ENCODE results near the gene SELPLG.
A peak's percentile ranks its signal among the peaks of the same experiment; 100 is the strongest.

SELPLG gene

GRCh38 chr12:108646600-108647579 lies 13.2 kb upstream of the SELPLG start:
- no peak for DNase-seq (ENCODE audit: insufficient read length, low spot score)
- no peak for TF ChIP-seq TAF1 (IDR thresholded peaks at IDR 0.05; ENCODE audit: low read depth, low read length)
- TF ChIP-seq POU2F2 (IDR thresholded peaks at IDR 0.05; ENCODE audit: low read depth, low read length) = no peak
- TF ChIP-seq SPI1 (IDR thresholded peaks at IDR 0.05; ENCODE audit: low read depth, low read length) = no peak
- TF ChIP-seq POLR2AphosphoS5 (IDR thresholded peaks at IDR 0.05; ENCODE audit: low read depth, low read length) = no peak
- TF ChIP-seq PAX5 (IDR thresholded peaks at IDR 0.05; ENCODE audit: insufficient read depth, low read length, severe bottlenecking) = no peak
- no peak for TF ChIP-seq POLR2A (IDR thresholded peaks at IDR 0.05; ENCODE audit: low read depth, low read length)
- FAIRE-seq = no peak

GRCh38 chr12:108645686-108646599 lies 12.2 kb upstream of the SELPLG start:
- FAIRE-seq (no peak), DNase-seq (ENCODE audit: insufficient read length, low spot score) (no peak)

GRCh38 chr12:108644811-108645120 lies 11.1 kb upstream of the SELPLG start:
- no peak for FAIRE-seq
- TF ChIP-seq POLR2A (IDR thresholded peaks at IDR 0.05; ENCODE audit: low read depth, low read length) (no peak), SPI1 (IDR thresholded peaks at IDR 0.05; ENCODE audit: low read depth, low read length) (no peak), POLR2AphosphoS5 (IDR thresholded peaks at IDR 0.05; ENCODE audit: low read depth, low read length) (no peak), PAX5 (IDR thresholded peaks at IDR 0.05; ENCODE audit: insufficient read depth, low read length, severe bottlenecking) (no peak), TAF1 (IDR thresholded peaks at IDR 0.05; ENCODE audit: low read depth, low read length) (no peak), POU2F2 (IDR thresholded peaks at IDR 0.05; ENCODE audit: low read depth, low read length) (no peak)
- DNase-seq (ENCODE audit: insufficient read length, low spot score) = no peak

More at GRCh38 chr12:108645686-108646599, 12.2 kb upstream of the SELPLG start:
- TF ChIP-seq POLR2A (IDR thresholded peaks at IDR 0.05; ENCODE audit: low read depth, low read length) = no peak
- no peak for TF ChIP-seq POLR2AphosphoS5 (IDR thresholded peaks at IDR 0.05; ENCODE audit: low read depth, low read length)
- TF ChIP-seq SPI1 (IDR thresholded peaks at IDR 0.05; ENCODE audit: low read depth, low read length) = no peak
- no peak for TF ChIP-seq POU2F2 (IDR thresholded peaks at IDR 0.05; ENCODE audit: low read depth, low read length)
- no peak for TF ChIP-seq TAF1 (IDR thresholded peaks at IDR 0.05; ENCODE audit: low read depth, low read length)
- TF ChIP-seq PAX5 (IDR thresholded peaks at IDR 0.05; ENCODE audit: insufficient read depth, low read length, severe bottlenecking) = no peak

- FAIRE-seq = no peak
- TF ChIP-seq POLR2A (IDR thresholded peaks at IDR 0.05; ENCODE audit: low read depth, low read length) (no peak), POU2F2 (IDR thresholded peaks at IDR 0.05; ENCODE audit: low read depth, low read length) (no peak), PAX5 (IDR thresholded peaks at IDR 0.05; ENCODE audit: insufficient read depth, low read length, severe bottlenecking) (no peak), POLR2AphosphoS5 (IDR thresholded peaks at IDR 0.05; ENCODE audit: low read depth, low read length) (no peak), TAF1 (IDR thresholded peaks at IDR 0.05; ENCODE audit: low read depth, low read length) (no peak), SPI1 (IDR thresholded peaks at IDR 0.05; ENCODE audit: low read depth, low read length) (no peak)
- no peak for DNase-seq (ENCODE audit: insufficient read length, low spot score)
These were observed 10.5 kb upstream of the SELPLG start for GRCh38 chr12:108643941-108644810.

GRCh38 chr12:108642899-108643654 lies 9.4 kb upstream of the SELPLG start:
- TF ChIP-seq POU2F2 (IDR thresholded peaks at IDR 0.05; ENCODE audit: low read depth, low read length) = no peak
- no peak for TF ChIP-seq TAF1 (IDR thresholded peaks at IDR 0.05; ENCODE audit: low read depth, low read length)
- no peak for TF ChIP-seq POLR2A (IDR thresholded peaks at IDR 0.05; ENCODE audit: low read depth, low read length)
- no peak for TF ChIP-seq SPI1 (IDR thresholded peaks at IDR 0.05; ENCODE audit: low read depth, low read length)
- no peak for TF ChIP-seq PAX5 (IDR thresholded peaks at IDR 0.05; ENCODE audit: insufficient read depth, low read length, severe bottlenecking)
- TF ChIP-seq POLR2AphosphoS5 (IDR thresholded peaks at IDR 0.05; ENCODE audit: low read depth, low read length) = no peak
- FAIRE-seq (no peak), DNase-seq (ENCODE audit: insufficient read length, low spot score) (no peak)

GRCh38 chr12:108642269-108642870 lies 8.7 kb upstream of the SELPLG start:
- no peak for TF ChIP-seq POU2F2 (IDR thresholded peaks at IDR 0.05; ENCODE audit: low read depth, low read length)
- TF ChIP-seq TAF1 (IDR thresholded peaks at IDR 0.05; ENCODE audit: low read depth, low read length) = no peak
- TF ChIP-seq SPI1 (IDR thresholded peaks at IDR 0.05; ENCODE audit: low read depth, low read length) = no peak
- TF ChIP-seq POLR2A (IDR thresholded peaks at IDR 0.05; ENCODE audit: low read depth, low read length) = no peak
- no peak for TF ChIP-seq POLR2AphosphoS5 (IDR thresholded peaks at IDR 0.05; ENCODE audit: low read depth, low read length)
- TF ChIP-seq PAX5 (IDR thresholded peaks at IDR 0.05; ENCODE audit: insufficient read depth, low read length, severe bottlenecking) = no peak
- no peak for DNase-seq (ENCODE audit: insufficient read length, low spot score)
- FAIRE-seq = no peak

- TF ChIP-seq POLR2A (IDR thresholded peaks at IDR 0.05; ENCODE audit: low read depth, low read length) = 0 out of 2 replicates have a peak, but pooled peaks have one; percentile 16
- no peak for TF ChIP-seq PAX5 (IDR thresholded peaks at IDR 0.05; ENCODE audit: insufficient read depth, low read length, severe bottlenecking)
- DNase-seq (ENCODE audit: insufficient read length, low spot score) (no peak), FAIRE-seq (peak; percentile 68)
These were observed 8.0 kb upstream of the SELPLG start for GRCh38 chr12:108641446-108642268.

Measured in GM12891 (cell line).